Adipose tissue (tissue), 3 donors: ENCODE results near the gene KIF16B. TPM values are rescaled to one million over a fixed set of nuclear protein-coding genes. Genes with fewer than 3 reads are reported as not detected.
"Not testable (repeated sequence)": the region's sequence is repeated elsewhere in the genome, so short reads cannot be mapped to it uniquely, and the experiment has no call there.

Source experiments
- H3K27ac ChIP-seq: one replicate; pipeline ENCODE4 v1.5.1; 2013; ENCODE audit warnings: low read depth, low read length
- whole genome bisulfite sequencing, 3 donors: extraction: QIAGEN DNeasy Blood & Tissue Kit; methylation state at CpG; one replicate each; pipeline ENCODE4 v1.1.7; 2013; 5-methylcytosine and 5-hydroxymethylcytosine counted together
- polyA plus RNA-seq, 3 donors: library from polyadenylated mRNA; stranded (reverse); fragments of 200-250 nt; gene quantifications; one replicate each; pipeline ENCODE4 v1.2.3, GENCODE V29; 2013
- donor health status: healthy with polysubstance abuse.
- donor health status: Bipolar disorder and iron deficiency.
- donor health status: healthy.

Gene KIF16B
- polyA plus RNA-seq, 3 donors, result 6.1 to 9.4 (median 8.7) TPM

DNA sequence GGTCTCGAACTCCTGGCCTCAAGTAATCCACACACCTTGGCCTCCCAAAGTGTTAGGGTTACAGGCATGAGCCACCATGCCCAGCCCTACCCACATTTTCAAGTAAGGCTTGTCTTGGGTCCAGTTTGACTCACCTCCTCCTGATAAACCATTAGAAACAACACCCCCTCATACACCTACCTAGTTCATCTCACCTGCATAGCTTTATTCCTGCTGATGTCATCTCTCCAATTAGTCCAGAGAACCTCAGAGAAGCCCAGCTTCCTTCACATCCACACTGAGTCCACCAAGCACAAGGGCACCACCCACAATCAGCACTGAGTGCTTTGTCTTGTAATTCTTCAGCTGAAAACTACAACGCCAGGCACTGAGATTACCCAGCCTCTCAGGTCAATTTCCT is 35.3 kb downstream of the KIF16B start:
- WGBS, 3 donors, result 83 to 95% (median 93%) methylated on average over 2 of the region's 2 CpGs
- no peak overlapping the region for H3K27ac ChIP-seq

DNA sequence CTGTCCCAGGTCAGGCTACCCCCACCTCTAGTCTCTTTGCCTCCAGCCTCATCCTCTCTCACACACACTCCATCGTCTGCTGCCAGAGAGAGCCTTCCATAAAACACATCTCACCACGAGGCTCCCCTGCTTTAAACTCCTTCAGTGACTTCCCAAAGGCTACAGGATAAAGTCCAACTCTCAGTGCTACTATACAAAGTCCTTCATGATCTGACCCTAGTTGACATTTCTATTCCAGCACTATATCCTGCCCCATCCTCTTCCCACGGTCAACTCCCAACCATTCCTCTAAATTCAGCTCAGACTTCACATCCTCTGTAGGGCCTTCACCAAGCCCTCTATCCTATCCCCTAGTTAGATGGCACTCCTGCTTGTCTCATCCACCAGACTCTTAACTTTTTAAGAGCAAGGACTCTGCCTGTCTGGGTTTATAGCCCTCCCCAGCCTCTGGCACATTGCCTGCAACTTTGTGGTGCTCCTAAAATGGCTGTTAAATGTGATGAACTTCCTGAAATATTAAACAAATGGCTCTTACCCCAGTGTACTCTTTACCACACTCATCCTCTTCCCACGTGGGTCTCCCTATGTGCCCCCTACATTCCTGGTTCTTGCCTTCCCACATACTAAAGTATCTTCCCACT is 36.1 kb downstream of the KIF16B start:
- 74 to 83% (median 74%) methylated on average over 4 of the region's 4 CpGs for WGBS, 3 donors
- no peak overlapping the region for H3K27ac ChIP-seq

DNA sequence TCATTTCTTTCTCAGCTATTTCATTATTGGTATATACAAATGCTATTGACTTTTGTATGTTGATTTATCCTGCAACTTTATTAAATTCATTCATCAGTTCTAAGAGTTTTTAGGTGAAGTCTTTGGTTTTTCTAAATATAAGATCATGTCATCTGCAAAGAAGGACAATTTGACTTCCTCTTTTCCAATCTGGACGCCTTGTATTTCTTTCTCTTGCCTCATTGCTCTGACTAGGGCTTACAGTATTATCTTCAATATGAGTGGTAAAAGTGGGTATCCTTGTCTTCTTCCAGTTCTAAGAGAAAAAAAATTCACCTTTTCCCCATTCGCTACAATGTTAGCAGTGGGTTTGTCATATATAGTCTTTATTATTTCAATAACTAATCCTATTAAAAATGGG is 38.0 kb downstream of the KIF16B start:
- WGBS, 3 donors, result 80 to 94% (median 82%) methylated on average over 2 of the region's 2 CpGs
- no peak overlapping the region for H3K27ac ChIP-seq

DNA sequence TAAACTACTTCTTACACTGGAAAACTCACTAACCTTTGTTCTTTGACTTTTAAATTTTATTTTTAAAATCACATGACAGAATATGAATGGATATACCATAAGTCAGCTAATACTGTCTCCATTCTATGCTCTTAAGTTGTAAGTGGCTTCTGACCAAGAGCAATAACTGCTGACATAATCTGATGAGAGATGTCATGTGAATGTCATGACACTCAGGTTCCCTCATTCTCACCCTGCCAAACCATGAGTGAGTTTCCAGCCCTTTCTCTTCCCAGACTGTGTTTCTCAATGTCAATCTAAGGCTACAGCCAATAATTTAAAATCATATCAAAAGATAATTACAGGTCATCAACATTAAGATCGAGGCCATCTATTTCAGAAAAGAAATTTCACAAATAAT is 39.7 kb downstream of the KIF16B start:
- 62 to 95% (median 77%) methylated on average over 1 of the region's 1 CpG for WGBS, 3 donors
- no peak overlapping the region for H3K27ac ChIP-seq

DNA sequence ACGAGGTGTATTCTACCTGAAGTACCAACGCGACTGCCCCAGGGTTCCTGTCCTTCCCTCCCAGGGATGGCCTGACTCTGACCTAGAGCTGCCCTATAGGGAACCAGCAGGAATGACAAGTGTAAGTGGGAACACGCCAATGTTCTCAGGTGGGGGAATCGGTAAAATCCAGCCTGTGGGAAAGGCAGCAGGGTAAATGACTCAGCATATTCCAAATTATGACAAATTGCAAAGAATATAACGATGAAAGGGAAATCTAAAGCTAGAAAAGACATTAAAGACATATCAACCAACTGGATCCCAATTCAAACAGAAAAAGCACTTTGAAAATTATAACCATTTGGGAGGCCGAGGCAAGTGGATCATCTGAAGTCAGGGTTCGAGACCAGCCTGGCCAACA is 41.8 kb downstream of the KIF16B start:
- H3K27ac ChIP-seq, result no peak overlapping the region
- WGBS, 3 donors, result 92 to 94% (median 93%) methylated on average over 8 of the region's 8 CpGs

DNA sequence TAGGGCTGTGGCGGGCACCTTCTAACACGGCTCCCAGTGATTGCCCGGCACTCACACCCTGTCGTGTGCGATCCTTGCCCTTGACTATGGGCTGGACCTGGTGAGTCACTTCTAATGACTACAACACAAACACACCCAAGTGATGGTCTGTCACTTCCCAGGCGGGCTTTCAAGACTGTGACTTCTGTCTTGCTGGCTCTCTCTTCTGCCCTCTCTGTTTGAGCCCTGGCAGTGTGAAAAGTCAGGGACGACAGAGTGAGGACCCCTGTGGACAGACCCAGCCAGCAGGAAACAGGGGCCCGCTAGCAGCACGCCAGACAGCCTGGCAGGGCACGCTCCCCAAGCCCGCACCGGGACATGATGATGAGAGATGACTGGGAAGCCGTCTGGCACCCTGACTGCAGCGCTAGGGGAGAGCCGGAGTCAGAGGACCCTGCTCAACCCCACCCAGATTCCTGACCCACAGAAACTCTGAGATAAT is 43.0 kb downstream of the KIF16B start:
- 87 to 92% (median 92%) methylated on average over 15 of the region's 15 CpGs for WGBS, 3 donors
- H3K27ac ChIP-seq, result no peak overlapping the region

DNA sequence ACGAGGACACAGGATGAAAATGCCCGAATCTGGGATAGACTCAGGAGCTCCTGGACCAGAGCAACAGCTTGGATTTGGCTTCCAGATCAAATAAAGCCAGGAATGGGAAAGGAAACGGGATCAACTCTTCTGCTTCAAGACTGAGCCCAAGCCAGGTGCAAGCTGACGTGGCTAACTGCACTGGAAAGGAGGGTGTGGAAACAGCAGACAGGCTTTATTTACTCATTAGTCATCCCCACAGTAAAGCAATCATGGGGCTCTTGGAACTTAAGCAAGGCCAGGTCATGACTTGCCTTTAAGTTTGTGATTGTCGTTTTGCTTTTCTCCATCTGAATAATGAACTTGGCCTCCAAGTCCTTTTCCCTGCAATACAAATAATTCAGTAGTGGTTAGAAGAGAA is 45.2 kb downstream of the KIF16B start:
- no peak overlapping the region for H3K27ac ChIP-seq
- WGBS, 3 donors, result 49 to 73% (median 72%) methylated on average over 5 of the region's 5 CpGs

DNA sequence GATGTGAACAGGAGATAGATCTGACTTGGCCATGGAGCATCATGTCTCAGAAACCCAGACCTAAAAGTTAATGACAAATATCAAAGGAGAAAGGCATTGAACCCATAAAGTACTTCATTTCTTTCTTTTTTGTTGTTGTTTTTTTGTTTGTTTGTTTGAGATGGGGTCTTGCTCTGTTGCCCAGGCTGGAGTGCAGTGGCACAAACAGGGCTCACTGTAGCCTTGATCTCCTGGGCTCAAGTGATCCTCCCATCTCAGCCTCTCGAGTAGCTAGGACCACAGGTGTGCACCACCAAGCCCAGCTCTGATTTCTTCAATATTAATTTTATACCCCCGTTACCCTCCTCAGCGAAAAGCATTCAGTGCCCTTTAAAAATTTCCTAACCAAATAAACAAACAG is 45.8 kb downstream of the KIF16B start:
- 97 to 100% (median 97%) methylated on average over 3 of the region's 3 CpGs for WGBS, 3 donors

DNA sequence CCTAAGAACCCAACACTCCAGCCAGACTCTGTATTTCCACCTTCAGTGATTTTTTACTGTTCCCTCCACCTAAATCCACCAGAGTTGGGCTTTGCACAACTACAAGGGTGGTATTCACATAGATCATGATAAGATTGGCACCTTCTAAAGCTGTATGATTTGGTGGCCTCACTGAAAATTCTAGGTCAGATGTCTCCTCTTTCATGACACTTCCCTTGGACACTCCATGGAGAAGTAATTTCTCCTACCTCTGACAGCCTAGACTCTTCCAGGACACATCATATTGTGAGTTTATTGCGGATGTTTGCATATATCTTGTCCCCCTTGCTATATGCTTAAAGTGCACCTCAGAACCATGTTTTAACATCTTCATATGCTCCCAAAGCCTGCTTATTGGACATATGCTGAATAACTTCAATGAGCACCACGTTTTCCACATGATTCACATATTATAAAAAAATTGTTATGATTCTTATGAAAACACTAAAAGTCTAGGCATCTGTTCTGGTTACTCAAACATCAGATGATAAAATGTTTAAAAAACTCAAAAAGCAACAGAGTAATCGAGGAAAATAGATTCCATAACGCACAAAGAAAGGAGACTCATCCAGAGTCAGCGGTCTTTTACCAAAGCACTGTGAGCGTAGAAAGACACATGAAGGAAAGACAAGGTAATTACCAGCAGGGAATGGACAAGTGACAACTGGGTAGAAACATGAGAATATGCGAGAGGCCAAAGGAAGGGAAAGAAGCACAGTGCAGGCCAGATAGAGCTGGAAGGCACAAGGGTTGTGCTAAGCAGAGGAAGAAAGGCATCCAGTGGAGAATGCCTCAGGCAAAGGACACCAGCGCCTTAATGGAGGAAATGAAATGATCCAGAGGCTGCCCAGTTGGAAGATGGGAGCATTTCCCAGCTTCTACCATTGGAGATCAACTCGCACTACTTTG is 46.5 kb downstream of the KIF16B start:
- WGBS, 3 donors, result 89 to 98% (median 94%) methylated on average over 9 of the region's 9 CpGs
- H3K27ac ChIP-seq, result no peak overlapping the region

More for the DNA sequence above, 45.8 kb downstream of the KIF16B start:
- H3K27ac ChIP-seq, result no peak overlapping the region

DNA sequence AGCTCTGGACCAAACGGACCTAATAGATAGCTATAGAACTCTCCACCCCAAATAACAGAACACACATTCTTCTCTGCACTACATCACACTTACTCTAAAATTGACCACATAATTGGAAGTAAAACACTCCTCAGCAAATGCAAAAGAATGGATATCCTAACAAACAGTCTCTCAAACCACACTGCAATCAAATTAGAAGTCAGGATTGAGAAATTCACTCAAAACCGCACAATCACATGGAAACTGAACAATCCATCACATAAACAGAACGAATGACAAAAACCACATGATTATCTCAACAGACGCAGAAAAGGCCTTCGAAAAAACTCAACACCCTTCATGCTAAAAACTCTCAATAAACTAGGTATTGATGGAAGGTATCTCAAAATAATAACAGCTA is 50.6 kb downstream of the KIF16B start:
- 83 to 95% (median 87%) methylated on average over 5 of the region's 5 CpGs for WGBS, 3 donors
- not testable (repeated sequence) for H3K27ac ChIP-seq

DNA sequence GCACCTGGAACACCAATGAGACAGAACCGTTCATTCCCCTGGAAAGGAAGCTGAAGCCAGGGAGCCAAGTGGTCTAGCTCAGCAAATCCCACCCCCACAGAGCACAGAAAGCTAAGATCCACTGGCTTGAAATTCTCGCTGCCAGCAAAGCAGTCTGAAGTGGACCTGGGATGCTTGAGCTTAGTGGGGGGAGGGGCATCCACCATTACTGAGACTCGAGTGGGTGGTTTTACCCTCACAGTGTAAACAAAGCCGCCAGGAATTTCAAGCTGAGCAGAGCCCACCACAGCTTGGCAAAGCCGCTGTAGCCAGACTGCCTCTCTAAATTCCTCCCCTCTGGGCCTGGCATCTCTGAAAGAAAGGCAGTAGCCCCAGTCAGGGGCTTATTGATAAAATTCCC is 53.1 kb downstream of the KIF16B start:
- WGBS, 3 donors, result 89 to 90% (median 89%) methylated on average over 5 of the region's 5 CpGs

DNA sequence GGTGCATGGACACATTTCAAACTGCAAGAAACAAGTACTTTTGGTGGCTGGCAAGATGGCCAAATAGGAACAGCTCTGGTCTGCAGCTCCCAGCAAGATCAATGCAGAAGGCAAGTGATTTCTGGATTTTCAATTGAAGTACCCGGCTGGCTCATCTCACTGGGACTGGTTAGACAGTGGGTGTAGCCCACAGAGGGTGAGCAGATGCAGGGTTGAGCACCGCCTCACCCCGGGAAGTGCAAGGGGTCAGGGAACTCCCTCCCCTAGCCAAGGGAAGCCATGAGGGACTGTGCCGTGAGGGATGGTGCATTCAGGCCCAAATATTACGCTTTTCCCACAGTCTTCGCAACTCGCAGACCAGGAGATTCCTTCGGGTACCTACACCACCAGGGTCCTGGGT is 53.6 kb downstream of the KIF16B start:
- H3K27ac ChIP-seq, result not testable (repeated sequence)
- 79 to 93% (median 86%) methylated on average over 8 of the region's 8 CpGs for WGBS, 3 donors

More for the DNA sequence above, 53.1 kb downstream of the KIF16B start:
- no peak overlapping the region for H3K27ac ChIP-seq

DNA sequence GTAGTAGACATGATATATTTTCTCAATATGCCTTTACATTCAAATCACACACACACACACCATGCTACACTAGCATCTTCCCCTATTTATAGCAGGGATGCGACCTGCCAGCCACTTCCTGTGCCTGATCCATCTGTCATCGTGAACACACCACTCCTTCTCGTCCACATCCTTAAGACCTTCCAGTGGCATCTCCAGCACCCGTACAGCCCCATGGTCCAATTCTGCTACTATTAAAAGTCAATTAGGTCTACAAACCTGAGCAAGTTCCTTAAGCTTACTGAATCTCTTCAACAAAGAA is 54.5 kb downstream of the KIF16B start:
- H3K27ac ChIP-seq, result no peak overlapping the region
- 60 to 81% (median 68%) methylated on average over 4 of the region's 4 CpGs for WGBS, 3 donors

DNA sequence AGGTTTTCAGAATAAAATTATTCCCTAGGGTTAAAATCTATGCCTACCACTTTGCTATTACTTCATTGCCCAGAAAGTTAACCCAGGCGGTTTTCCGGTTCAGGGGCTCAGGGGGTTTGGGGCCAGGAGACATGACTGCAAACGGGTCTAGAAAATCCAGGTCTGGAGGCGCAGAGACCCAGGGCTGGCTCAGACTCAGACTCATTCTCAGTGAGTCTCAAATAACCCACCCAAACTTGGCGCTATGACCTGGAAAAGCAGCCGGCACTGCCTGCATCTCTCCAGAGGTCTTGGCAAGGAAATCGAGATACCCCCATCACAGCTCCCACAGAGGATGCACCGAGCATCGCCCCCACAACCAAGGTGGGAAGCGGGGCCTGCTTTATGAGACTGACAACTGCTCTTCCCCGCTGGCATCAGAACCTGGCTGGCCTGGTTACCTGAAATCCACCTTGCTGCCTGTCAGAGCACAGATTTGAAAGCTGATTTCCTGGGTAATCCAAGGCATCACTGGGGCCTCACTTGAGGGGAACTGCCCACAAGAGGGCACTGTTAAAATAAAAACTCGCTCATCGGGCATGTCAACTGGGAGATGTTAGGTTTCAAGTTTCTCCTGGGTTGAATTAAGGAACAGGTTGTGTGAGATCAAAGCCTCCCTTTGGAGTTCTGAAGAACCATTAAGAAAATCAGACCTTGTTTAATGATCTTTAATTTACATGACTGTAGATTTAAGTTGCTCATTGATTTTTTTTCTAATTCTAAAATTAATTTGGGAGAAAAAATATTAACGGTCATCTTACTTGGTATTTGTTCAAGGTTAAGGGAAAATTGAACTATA is 55.1 kb downstream of the KIF16B start:
- 80 to 88% (median 82%) methylated on average over 14 of the region's 14 CpGs for WGBS, 3 donors
- H3K27ac ChIP-seq, result no peak overlapping the region

DNA sequence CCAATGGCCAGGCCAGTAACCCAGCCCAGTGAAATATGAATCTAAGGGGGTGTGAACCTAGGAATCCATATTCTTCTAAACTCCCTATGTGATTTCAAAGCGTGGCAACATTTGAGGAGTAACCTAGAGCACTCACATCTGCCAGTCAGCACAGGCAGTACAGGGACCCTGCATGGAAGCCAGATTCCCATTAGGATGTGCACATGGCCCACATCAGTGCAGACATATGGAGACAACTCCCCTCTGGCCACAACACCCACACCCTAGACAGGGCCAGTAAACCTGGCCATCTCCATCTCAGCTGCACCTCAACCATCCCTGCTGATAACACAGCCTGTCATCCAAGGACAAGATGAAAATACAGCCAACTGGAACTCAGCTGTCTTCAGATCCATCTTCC is 56.5 kb downstream of the KIF16B start:
- H3K27ac ChIP-seq, result no peak overlapping the region
- 88 to 100% (median 90%) methylated on average over 1 of the region's 1 CpG for WGBS, 3 donors

DNA sequence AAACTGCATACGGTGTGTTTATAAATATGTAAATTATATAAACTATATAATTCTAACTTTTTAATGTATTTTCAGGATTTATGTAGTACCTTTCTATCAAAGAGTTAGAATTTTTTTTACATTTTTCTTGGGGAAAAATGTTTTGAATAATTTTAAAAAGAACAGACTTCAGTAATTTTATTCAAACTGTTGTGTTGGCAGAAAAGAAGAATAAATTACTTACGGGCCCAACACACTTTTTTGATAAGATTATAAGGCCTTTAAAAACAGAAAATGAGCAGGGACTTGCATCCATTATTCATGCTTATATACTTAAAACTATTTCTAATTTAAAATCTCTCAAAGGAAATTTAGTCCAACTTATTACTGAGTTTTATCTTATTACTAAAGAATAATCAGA is 58.2 kb downstream of the KIF16B start:
- WGBS, 3 donors, result 61 to 94% (median 91%) methylated on average over 2 of the region's 2 CpGs
- H3K27ac ChIP-seq, result no peak overlapping the region

DNA sequence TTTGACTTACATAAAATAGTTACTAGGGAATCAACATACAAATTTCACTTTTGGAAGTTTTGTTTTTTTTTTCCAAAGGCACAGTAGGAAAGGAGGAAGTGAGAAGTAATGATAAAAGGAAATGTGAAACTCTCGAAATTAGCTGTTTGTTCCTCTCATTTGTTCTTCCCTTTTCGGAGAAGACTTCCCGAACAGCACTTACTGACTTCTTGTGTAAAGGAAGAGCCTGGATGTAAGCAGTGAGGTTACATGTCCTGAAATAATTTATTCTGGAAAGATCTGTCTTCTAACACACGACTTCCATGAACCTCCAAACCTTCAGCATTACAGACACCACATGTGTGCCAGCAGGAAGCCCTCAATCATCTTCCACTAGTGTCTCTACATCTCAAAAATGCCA is 59.1 kb downstream of the KIF16B start:
- WGBS, 3 donors, result 35 to 76% (median 62%) methylated on average over 4 of the region's 4 CpGs
- no peak overlapping the region for H3K27ac ChIP-seq

DNA sequence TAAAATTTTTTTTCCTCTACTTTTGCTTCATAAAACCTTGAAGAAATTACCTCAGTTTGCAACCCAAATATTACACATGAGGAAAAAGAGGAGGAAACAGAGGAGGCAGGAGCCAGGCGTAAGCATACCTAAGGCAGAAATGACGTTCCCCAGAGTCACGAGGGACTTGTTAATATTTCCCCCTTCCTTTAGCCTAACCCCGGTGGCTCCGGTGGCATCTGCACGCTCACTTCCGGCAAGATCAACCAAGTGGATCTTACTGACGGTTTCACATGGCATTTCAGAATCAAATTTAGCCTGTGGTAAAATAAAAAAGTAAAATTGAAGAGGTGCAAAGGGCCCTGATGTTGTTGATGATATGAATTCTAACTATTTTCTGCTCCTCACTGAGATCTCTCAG is 67.4 kb downstream of the KIF16B start:
- WGBS, 3 donors, result 76 to 90% (median 85%) methylated on average over 8 of the region's 8 CpGs

DNA sequence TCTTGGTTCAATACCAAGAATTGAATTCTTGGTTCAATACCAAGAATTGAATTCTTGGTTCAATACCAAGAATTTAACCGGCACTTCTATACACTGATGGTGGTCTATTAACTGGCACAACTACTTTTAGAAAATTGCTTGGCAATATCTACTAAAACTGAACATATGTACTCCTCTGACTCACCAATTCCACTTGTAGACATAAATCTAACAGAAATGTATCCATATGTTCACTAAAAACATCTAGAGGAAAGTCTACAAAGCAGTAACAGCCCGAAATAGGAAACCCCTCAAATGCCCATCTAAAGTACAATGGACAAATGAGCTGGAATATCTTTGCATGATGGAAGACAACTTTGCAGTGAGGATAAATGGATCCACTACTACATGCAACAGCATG is 71.9 kb downstream of the KIF16B start:
- H3K27ac ChIP-seq, result no peak overlapping the region
- WGBS, 3 donors, result 71 to 78% (median 72%) methylated on average over 2 of the region's 2 CpGs

More for the DNA sequence above, 67.4 kb downstream of the KIF16B start:
- H3K27ac ChIP-seq, result no peak overlapping the region
